Sigmoid colon (tissue), 7 donors: Measurements from ENCODE around the gene CACNA2D3. TPM values are rescaled to one million over a fixed set of nuclear protein-coding genes. Genes with fewer than 3 reads are reported as not detected.
"Not testable (repeated sequence)": the region's sequence is repeated elsewhere in the genome, so short reads cannot be mapped to it uniquely, and the experiment has no call there.

ENCODE experiments used
- DNase-seq: peaks from one replicate; pipeline ENCODE4 v3.0.0-alpha.2; 2019
- H3K27ac ChIP-seq, 4 donors: fragments of 200-600 bp; sonication (generic); one replicate each; pipeline ENCODE4 v1.5.1; 2016 to 2019; ENCODE audit warnings: mild to moderate bottlenecking in 1 of 4
- H3K27me3 ChIP-seq, 3 donors: fragments of 200-600 bp; sonication (generic); one replicate each; pipeline ENCODE4 v1.5.1; 2019; ENCODE audit warnings: mild to moderate bottlenecking in 1 of 3
- H3K36me3 ChIP-seq, 4 donors: fragments of 200-600 bp; sonication (generic); one replicate each; pipeline ENCODE4 v1.5.1; 2016 to 2019
- H3K4me1 ChIP-seq, 4 donors: fragments of 200-600 bp; sonication (generic); one replicate each; pipeline ENCODE4 v1.5.1; 2017 to 2019
- H3K4me3 ChIP-seq, 4 donors: fragments of 200-600 bp; sonication (generic); one replicate each; pipeline ENCODE4 v1.5.1; 2017 to 2019; ENCODE audit warnings: mild to moderate bottlenecking in 2 of 4, moderate library complexity in 1 of 4
- H3K9me3 ChIP-seq, 4 donors: fragments of 200-600 bp in 3 of 4; sonication (generic) in 3 of 4; one replicate each; pipeline versions ENCODE4 v1.5.1 to v1.6.1; 2013 to 2019
- EP300 ChIP-seq, 4 donors: sonication (generic); formaldehyde crosslinking; IDR thresholded peaks; one replicate each; pipeline ENCODE4 v1.6.1; 2017; ENCODE audit warnings: antibody characterized with exemption in 4 of 4
- POLR2A ChIP-seq, 2 donors: fragments of 450-650 bp; IDR thresholded peaks; one replicate each; pipeline ENCODE4 v1.6.1; 2016; ENCODE audit warnings: antibody characterized with exemption in 2 of 2, mild to moderate bottlenecking in 2 of 2, moderate library complexity in 2 of 2
- POLR2AphosphoS5 ChIP-seq, 4 donors: sonication (generic); formaldehyde crosslinking; IDR thresholded peaks; one replicate each; pipeline ENCODE4 v1.6.1; 2017; ENCODE audit warnings: antibody characterized with exemption in 4 of 4
- WGBS, 2 donors: extraction: QIAGEN DNeasy Blood & Tissue Kit; methylation state at CpG; one replicate each; pipeline ENCODE4 v1.1.7; 2013; 5-methylcytosine and 5-hydroxymethylcytosine counted together
- intact Hi-C: fragments of 100-400 bp; cut with DNase I; formaldehyde crosslinking; loops from one replicate; pipeline ENCODE4 v1.15.1; 2023
- polyA plus RNA-seq, 3 donors: library from polyadenylated mRNA; stranded (reverse); fragments of 200-250 nt; gene quantifications; one replicate each; pipeline ENCODE4 v1.2.3, GENCODE V29; 2013
- total RNA-seq, 4 donors: library from RNA; depleted of rRNA; stranded (reverse); fragments of >200 nt; gene quantifications; one replicate each; pipeline ENCODE4 v1.1.0, GENCODE V29; 2016
- TF ChIP-seq, protein P1 (sequence below), 4 experiments: fragments of 450-650 bp in 3 of 4; fragments of 200-600 bp in 1 of 4; IDR thresholded peaks; one replicate each; pipeline ENCODE4 v1.5.1; 2016 to 2019; ENCODE audit warnings: antibody characterized with exemption in 4 of 4, mild to moderate bottlenecking in 3 of 4, moderate library complexity in 2 of 4
- donor health status: healthy with polysubstance abuse.
- donor health status: Bipolar disorder and iron deficiency.
- donor health status: healthy.

CACNA2D3 gene
- total and polyA plus RNA-seq, 7 donors: 0.32 to 10.2 (median 4.8) TPM; not detected in 1

DNA sequence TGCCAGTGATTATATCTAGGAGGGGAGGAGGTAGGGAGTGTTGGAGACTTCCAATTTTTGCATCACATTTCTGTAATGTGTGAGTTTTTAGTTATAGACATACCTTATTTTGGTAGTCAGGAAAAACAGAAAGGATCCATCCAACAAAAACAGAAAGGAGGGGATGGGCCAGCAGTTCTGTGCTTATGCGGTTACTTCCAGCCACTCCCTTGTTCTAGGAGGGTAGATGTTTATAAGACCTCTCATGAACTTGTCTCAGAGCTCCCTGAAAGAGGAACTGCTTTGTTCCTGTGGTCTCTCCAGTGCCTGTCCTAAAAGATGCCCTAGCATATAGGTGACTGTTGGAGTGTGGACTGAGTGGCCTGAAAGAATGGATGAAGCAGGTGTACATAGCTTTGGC lies 323.3 kb downstream of the CACNA2D3 start:
- intact Hi-C loops: no loop called here
- no peak for DNase-seq
- WGBS, 2 donors: 79% methylated on average over 1 of the region's 1 CpG
- no peaks in the 10 kb centered on the region for H3K9me3 ChIP-seq
- H3K27me3 ChIP-seq: no peaks in the 10 kb centered on the region
- no peak overlapping the region for H3K27ac ChIP-seq
- H3K4me3 ChIP-seq: no peak overlapping the region
- peaks cover 0 to 27% (median 17%) of the 10 kb centered on the region in 4 donors for H3K4me1 ChIP-seq
- TF ChIP-seq, protein P1, sequence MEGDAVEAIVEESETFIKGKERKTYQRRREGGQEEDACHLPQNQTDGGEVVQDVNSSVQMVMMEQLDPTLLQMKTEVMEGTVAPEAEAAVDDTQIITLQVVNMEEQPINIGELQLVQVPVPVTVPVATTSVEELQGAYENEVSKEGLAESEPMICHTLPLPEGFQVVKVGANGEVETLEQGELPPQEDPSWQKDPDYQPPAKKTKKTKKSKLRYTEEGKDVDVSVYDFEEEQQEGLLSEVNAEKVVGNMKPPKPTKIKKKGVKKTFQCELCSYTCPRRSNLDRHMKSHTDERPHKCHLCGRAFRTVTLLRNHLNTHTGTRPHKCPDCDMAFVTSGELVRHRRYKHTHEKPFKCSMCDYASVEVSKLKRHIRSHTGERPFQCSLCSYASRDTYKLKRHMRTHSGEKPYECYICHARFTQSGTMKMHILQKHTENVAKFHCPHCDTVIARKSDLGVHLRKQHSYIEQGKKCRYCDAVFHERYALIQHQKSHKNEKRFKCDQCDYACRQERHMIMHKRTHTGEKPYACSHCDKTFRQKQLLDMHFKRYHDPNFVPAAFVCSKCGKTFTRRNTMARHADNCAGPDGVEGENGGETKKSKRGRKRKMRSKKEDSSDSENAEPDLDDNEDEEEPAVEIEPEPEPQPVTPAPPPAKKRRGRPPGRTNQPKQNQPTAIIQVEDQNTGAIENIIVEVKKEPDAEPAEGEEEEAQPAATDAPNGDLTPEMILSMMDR (IDR thresholded peaks at IDR 0.05): no peak
- no peak for TF ChIP-seq EP300 (IDR thresholded peaks at IDR 0.05)
- TF ChIP-seq POLR2A (IDR thresholded peaks at IDR 0.05): no peak
- H3K36me3 ChIP-seq: no peaks in the 10 kb centered on the region

DNA sequence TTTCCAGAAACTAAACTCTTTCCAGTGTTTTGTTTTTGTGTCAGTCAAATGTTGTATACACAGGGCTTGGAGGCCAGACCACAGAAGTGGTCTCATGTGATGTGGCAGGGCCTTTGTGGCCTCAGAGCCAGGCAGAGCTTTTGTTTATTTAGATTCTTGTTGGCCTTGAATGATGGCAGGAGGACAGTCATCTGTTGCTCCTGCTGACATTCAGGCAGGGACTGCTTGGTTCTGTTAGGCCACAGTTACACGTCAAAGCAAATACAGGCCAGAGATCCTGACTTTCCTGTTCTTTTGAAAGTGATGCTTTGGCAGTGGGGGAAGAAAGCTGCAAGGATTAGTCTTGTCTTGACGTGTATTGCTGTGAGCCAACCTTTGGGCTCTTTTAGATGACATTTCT lies 325.1 kb downstream of the CACNA2D3 start:
- no peak overlapping the region for H3K27ac ChIP-seq
- H3K4me1 ChIP-seq: peaks cover 0 to 27% (median 17%) of the 10 kb centered on the region in 4 donors
- H3K4me3 ChIP-seq: no peak overlapping the region
- intact Hi-C loops: no loop called here
- WGBS, 2 donors: 69 to 77% methylated on average over 2 of the region's 2 CpGs
- H3K9me3 ChIP-seq: no peaks in the 10 kb centered on the region
- DNase-seq: no peak
- H3K36me3 ChIP-seq: no peaks in the 10 kb centered on the region
- TF ChIP-seq, protein P1 (IDR thresholded peaks at IDR 0.05): no peak
- no peak for TF ChIP-seq EP300 (IDR thresholded peaks at IDR 0.05)
- no peak for TF ChIP-seq POLR2A (IDR thresholded peaks at IDR 0.05)
- TF ChIP-seq POLR2AphosphoS5 (IDR thresholded peaks at IDR 0.05): no peak
- no peaks in the 10 kb centered on the region for H3K27me3 ChIP-seq

DNA sequence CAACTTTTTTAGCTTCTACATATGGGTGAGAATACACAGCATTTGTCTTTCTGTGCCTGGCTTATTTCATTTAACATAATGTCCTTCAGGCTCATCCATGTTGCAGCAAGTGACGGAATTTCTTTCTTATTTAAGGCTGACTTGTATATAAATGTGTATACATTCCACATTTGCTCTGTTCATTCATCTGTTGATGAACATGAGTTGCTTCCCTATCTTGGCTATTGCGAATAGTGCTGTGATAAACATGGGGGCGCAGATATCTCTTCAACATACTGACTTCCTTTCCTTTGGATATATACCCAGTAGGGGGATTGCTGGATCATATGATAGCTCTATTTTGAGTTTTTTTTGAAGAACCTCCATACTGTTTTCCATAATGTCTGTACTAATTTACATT lies 332.5 kb downstream of the CACNA2D3 start:
- TF ChIP-seq EP300 (IDR thresholded peaks at IDR 0.05) (no peak), POLR2A (IDR thresholded peaks at IDR 0.05) (no peak), POLR2AphosphoS5 (IDR thresholded peaks at IDR 0.05) (no peak)
- TF ChIP-seq, protein P1 (IDR thresholded peaks at IDR 0.05): no peak
- Histone ChIP-seq H3K9me3 (peaks cover 0 to 3% (median 0%) of the 10 kb centered on the region in 4 donors), H3K36me3 (no peaks in the 10 kb centered on the region), H3K4me3 (no peak overlapping the region), H3K27ac (no peak overlapping the region), H3K4me1 (no peaks in the 10 kb centered on the region), H3K27me3 (no peaks in the 10 kb centered on the region)
- intact Hi-C loops: no loop called here
- no peak for DNase-seq
- WGBS, 2 donors: 93 to 94% methylated on average over 3 of the region's 3 CpGs

DNA sequence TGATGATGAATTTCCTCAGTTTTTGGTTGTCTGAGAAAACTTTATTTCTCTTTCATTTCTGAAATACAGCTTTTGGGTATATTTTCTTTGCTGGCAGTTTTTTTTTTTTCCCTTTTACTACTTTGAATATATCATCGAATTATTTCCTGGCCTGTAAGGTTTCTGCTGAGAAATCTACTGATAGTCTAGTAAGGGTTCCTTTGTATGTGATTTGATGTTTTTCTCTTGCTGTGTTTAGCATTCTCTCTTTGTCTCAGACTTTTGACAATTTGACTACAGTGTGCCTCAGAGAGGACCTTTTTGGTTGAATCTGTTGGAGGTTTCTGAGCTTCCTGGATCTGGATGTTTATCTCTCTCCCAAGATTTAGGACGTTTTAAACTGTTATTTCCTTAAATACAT lies 336.0 kb downstream of the CACNA2D3 start:
- Histone ChIP-seq H3K27ac (no peak overlapping the region), H3K4me1 (no peaks in the 10 kb centered on the region), H3K27me3 (no peaks in the 10 kb centered on the region), H3K36me3 (no peaks in the 10 kb centered on the region), H3K9me3 (peaks cover 0 to 3% (median 0%) of the 10 kb centered on the region in 4 donors), H3K4me3 (no peak overlapping the region)
- no peak for DNase-seq
- TF ChIP-seq POLR2AphosphoS5 (IDR thresholded peaks at IDR 0.05) (no peak), POLR2A (IDR thresholded peaks at IDR 0.05) (no peak), EP300 (IDR thresholded peaks at IDR 0.05) (no peak)
- TF ChIP-seq, protein P1 (IDR thresholded peaks at IDR 0.05): no peak
- intact Hi-C loops: no loop called here
- WGBS, 2 donors: 58 to 78% methylated on average over 2 of the region's 2 CpGs

DNA sequence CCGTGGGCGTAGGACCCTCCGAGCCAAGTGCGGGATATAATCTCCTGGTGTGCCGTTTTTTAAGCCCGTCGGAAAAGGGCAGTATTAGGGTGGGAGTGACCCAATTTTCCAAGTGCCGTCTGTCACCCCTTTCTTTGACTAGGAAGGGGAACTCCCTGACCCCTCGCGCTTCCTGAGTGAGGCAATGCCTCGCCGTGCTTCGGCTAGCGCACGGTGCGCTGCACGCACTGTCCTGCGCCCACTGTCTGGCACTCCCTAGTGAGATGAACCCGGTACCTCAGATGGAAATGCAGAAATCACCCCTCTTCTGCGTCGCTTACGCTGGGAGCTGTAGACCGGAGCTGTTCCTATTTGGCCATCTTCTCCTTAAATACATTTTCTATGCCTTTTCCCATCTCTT lies 342.2 kb downstream of the CACNA2D3 start:
- intact Hi-C loops, H3K4me1 ChIP-seq, DNase-seq, H3K4me3 ChIP-seq, H3K27ac ChIP-seq, H3K36me3 ChIP-seq, H3K9me3 ChIP-seq, H3K27me3 ChIP-seq: not testable (repeated sequence)
- 96 to 97% methylated on average over 23 of the region's 23 CpGs for WGBS, 2 donors
